Measurements from ENCODE around the gene MTCP1. TPM values are rescaled to one million over a fixed set of nuclear protein-coding genes. Genes with fewer than 3 reads are reported as not detected.
A peak's percentile ranks its signal among the peaks of the same experiment; 100 is the strongest.

MTCP1 gene, protein sequence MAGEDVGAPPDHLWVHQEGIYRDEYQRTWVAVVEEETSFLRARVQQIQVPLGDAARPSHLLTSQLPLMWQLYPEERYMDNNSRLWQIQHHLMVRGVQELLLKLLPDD
- total RNA-seq (2022) (11.3 and 11.7 TPM in 2 replicates), Bru-seq, nascent RNA (percentile 21 among the genes with signal in this experiment), BruChase-seq, experiment 1, labeled RNA remaining after a 2-hour chase (percentile 23 among the genes with signal in this experiment), BruChase-seq, experiment 2, labeled RNA remaining after a 6-hour chase (percentile 10 among the genes with signal in this experiment)
- long read RNA-seq, partial matches to known transcripts, result 1 of 4 reads
- long read RNA-seq, other reads (novel, unspliced or antisense), result 2 of 4 reads

DNA sequence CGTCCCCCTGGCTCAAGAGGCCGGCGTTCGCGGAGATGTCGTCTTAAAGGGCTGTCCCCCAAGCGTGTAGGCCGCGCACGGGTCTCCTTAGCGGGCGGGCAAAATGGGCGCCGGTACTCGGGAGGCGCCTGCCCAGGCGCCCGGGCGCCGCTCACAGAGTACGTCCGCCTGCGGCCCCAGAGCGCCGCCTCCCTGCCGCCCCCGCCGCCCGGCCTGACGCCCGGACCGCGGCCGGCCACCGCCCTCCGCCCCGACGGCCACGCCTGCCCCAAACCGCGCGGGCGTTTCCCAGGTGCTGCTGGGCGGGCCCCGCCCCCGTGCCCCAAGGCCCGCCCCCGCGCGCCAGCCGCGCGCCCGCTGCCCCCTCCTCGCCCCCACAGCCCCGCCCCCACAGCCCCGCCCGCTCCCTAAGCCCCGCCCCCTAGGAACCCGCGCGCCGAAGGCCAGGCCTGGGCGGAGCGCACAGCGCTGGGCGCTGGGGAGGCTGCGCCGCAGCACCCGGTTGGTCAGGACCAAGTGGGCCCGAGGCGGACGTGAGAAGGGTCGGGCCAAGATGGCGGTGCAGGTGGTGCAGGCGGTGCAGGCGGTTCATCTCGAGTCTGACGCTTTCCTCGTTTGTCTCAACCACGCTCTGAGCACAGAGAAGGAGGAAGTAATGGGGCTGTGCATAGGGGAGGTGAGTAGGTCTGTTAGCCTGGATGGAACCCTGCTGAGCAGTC lies at the start of gene MTCP1, which contains the start of the genes BRCC3 and CMC4:
TSS of gene MTCP1 (minus strand) at position 162 of the 719 bp plus-strand sequence. CDS start 5,126 bp downstream, outside the sequence.
TSS of gene BRCC3 (plus strand) at position 534 of the 719 bp plus-strand sequence. CDS start at position 554, 20 bp downstream.
TSS of gene CMC4 (minus strand) at position 162 of the 719 bp plus-strand sequence. CDS start 7,113 bp downstream, outside the sequence.
- Mint-ChIP-seq H3K4me3 (ENCODE audit: unreplicated experiment) (peak within 1 kb of the TSS; percentile 89), H3K4me1 (ENCODE audit: low read depth, unreplicated experiment) (peaks cover 7% of the 10 kb centered on the region), H3K36me3 (ENCODE audit: insufficient read depth, unreplicated experiment) (peaks cover 24% of the 10 kb centered on the region), H3K9me3 (ENCODE audit: unreplicated experiment) (no peaks in the 10 kb centered on the region), H3K27me3 (ENCODE audit: insufficient read depth, unreplicated experiment) (no peaks in the 10 kb centered on the region), H3K27ac (ENCODE audit: unreplicated experiment) (peak within 1 kb of the TSS; percentile 90)
- Histone ChIP-seq H3K9me3 (no peaks in the 10 kb centered on the region), H3K4me1 (peaks cover 6% of the 10 kb centered on the region; the same call in 1 of the 2 replicates), H3K36me3 (ENCODE audit: control insufficient read depth, insufficient read depth, low read length) (no peaks in the 10 kb centered on the region), H3K4me3 (ENCODE audit: low read depth, low read length) (peak within 1 kb of the TSS; percentile 57), H3K27me3 (replicated peaks; ENCODE audit: control insufficient read depth, insufficient read depth, low read length) (no peaks in the 10 kb centered on the region)
- intact Hi-C loops (cut with micrococcal nuclease; ENCODE audit: unreplicated experiment), result loop anchor here (1.0 kb wide), 1 partner anchor 45 kb away; the partner anchor contains the start of gene FUNDC2
- no TSS peak for BruUV-seq (replicated peaks)
- DNase-seq, result peak; percentile 80 to 88
- POLR2A ChIA-PET, result interaction anchor here (1.5 kb wide), 1 partner anchor 44 kb away, joined by 4 read pairs; the partner anchor contains the start of gene FUNDC2
- CTCF ChIA-PET, result no interaction called here
- TF ChIP-seq, protein P1, sequence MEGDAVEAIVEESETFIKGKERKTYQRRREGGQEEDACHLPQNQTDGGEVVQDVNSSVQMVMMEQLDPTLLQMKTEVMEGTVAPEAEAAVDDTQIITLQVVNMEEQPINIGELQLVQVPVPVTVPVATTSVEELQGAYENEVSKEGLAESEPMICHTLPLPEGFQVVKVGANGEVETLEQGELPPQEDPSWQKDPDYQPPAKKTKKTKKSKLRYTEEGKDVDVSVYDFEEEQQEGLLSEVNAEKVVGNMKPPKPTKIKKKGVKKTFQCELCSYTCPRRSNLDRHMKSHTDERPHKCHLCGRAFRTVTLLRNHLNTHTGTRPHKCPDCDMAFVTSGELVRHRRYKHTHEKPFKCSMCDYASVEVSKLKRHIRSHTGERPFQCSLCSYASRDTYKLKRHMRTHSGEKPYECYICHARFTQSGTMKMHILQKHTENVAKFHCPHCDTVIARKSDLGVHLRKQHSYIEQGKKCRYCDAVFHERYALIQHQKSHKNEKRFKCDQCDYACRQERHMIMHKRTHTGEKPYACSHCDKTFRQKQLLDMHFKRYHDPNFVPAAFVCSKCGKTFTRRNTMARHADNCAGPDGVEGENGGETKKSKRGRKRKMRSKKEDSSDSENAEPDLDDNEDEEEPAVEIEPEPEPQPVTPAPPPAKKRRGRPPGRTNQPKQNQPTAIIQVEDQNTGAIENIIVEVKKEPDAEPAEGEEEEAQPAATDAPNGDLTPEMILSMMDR (IDR thresholded peaks at IDR 0.05; ENCODE audit: insufficient read depth in 1 of 2, low read depth in 1 of 2, low read length in 1 of 2, severe bottlenecking in 1 of 2, unreplicated experiment in 1 of 2), result no peak

DNA sequence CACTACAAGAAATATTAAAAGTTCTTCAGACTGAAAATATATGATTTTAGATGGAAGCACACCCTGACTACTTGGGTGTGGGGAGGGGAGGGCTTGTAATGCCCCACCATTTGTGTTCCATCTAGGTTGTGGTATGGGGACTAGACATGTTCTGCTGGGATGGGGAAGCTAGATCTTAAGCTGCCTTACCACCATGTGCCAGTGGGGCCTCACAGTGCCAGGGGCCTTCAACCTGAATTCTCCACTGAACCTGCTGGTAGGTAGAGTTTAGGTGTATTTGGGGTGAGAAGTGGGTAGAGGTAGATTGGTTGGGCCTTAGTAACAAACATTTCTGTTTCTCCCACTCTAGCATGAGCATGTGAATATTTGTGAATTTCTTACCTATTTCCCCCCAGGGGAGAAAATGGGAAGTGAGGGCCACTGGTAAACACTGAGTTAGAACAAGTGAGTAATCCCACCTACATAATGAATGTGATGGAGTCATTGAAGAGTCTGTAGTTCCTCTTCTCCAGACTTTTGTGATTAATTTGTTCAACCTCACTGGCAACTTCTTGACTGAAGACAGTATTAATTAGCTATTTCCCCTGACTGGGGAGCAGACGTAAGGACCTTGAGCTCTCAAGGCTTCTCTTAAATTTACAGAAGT lies 44.4 kb upstream of the MTCP1 start:
- TF ChIP-seq, protein P1 (IDR thresholded peaks at IDR 0.05; ENCODE audit: insufficient read depth in 1 of 2, low read depth in 1 of 2, low read length in 1 of 2, severe bottlenecking in 1 of 2, unreplicated experiment in 1 of 2), result no peak
- Mint-ChIP-seq H3K4me1 (ENCODE audit: low read depth, unreplicated experiment) (no peaks in the 10 kb centered on the region), H3K9me3 (ENCODE audit: unreplicated experiment) (no peaks in the 10 kb centered on the region), H3K36me3 (ENCODE audit: insufficient read depth, unreplicated experiment) (peaks cover 4% of the 10 kb centered on the region), H3K4me3 (ENCODE audit: unreplicated experiment) (no peak overlapping the region), H3K27ac (ENCODE audit: unreplicated experiment) (no peak overlapping the region), H3K27me3 (ENCODE audit: insufficient read depth, unreplicated experiment) (no peaks in the 10 kb centered on the region)
- H3K4me1 ChIP-seq, result no peaks in the 10 kb centered on the region
- intact Hi-C loops (cut with micrococcal nuclease; ENCODE audit: unreplicated experiment), result no loop called here
- BruUV-seq (replicated peaks), result no TSS peak
- no peak for DNase-seq
- CTCF ChIA-PET, result no interaction called here
- H3K27me3 ChIP-seq (replicated peaks; ENCODE audit: control insufficient read depth, insufficient read depth, low read length), result no peaks in the 10 kb centered on the region
- POLR2A ChIA-PET, result no interaction called here
- no peaks in the 10 kb centered on the region for H3K9me3 ChIP-seq
- H3K36me3 ChIP-seq (ENCODE audit: control insufficient read depth, insufficient read depth, low read length), result no peaks in the 10 kb centered on the region
- no peak overlapping the region for H3K4me3 ChIP-seq (ENCODE audit: low read depth, low read length)

DNA sequence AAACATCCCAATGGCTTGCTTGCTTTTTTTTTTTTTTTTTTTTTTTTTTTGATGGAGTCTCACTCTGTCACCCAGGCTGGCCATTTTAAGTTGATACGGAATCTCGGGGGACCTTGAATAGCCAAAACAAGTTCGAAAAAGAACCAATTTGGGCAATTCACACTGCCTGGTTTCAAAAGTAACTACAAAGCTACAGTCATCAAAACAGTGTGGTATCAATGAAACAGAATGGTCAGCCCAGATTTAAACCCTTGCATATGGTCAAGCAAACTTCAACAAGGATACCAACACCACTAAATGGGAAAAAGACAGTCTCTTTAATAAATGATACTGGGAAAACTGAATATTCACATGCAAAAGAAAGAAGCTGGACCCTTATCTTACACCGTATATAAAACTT lies 42.2 kb upstream of the MTCP1 start:
- Mint-ChIP-seq H3K9me3 (ENCODE audit: unreplicated experiment) (no peaks in the 10 kb centered on the region), H3K4me1 (ENCODE audit: low read depth, unreplicated experiment) (no peaks in the 10 kb centered on the region), H3K4me3 (ENCODE audit: unreplicated experiment) (no peak overlapping the region), H3K36me3 (ENCODE audit: insufficient read depth, unreplicated experiment) (peaks cover 4% of the 10 kb centered on the region), H3K27ac (ENCODE audit: unreplicated experiment) (no peak overlapping the region), H3K27me3 (ENCODE audit: insufficient read depth, unreplicated experiment) (no peaks in the 10 kb centered on the region)
- H3K4me1 ChIP-seq, result no peaks in the 10 kb centered on the region
- no peak overlapping the region for H3K4me3 ChIP-seq (ENCODE audit: low read depth, low read length)
- POLR2A ChIA-PET, result no interaction called here
- no peak for DNase-seq
- CTCF ChIA-PET, result no interaction called here
- no peaks in the 10 kb centered on the region for H3K9me3 ChIP-seq
- intact Hi-C loops (cut with micrococcal nuclease; ENCODE audit: unreplicated experiment), result no loop called here
- no peaks in the 10 kb centered on the region for H3K27me3 ChIP-seq (replicated peaks; ENCODE audit: control insufficient read depth, insufficient read depth, low read length)
- TF ChIP-seq, protein P1 (IDR thresholded peaks at IDR 0.05; ENCODE audit: insufficient read depth in 1 of 2, low read depth in 1 of 2, low read length in 1 of 2, severe bottlenecking in 1 of 2, unreplicated experiment in 1 of 2), result no peak
- H3K36me3 ChIP-seq (ENCODE audit: control insufficient read depth, insufficient read depth, low read length), result no peaks in the 10 kb centered on the region
- no TSS peak for BruUV-seq (replicated peaks)
